WERI-Rb-1 (cell line): ENCODE data around the gene PFN4.
"Not testable (repeated sequence)": the region's sequence is repeated elsewhere in the genome, so short reads cannot be mapped to it uniquely, and the experiment has no call there.

ENCODE experiments used
- DNase-seq: peaks from one replicate; pipeline ENCODE4 v3.0.0-alpha.2; 2020
- H3K27ac ChIP-seq: fragments of 250-450 bp; sonication (Bioruptor Pico); 2 replicates; pipeline ENCODE4 v1.5.1; 2020; ENCODE audit warnings: mild to moderate bottlenecking, moderate library complexity
- H3K27me3 ChIP-seq: fragments of 250-450 bp; sonication (Bioruptor Pico); 2 replicates; pipeline ENCODE4 v1.5.1; 2021; ENCODE audit warnings: mild to moderate bottlenecking, low read depth, moderate library complexity; ENCODE audit not compliant: insufficient read depth, severe bottlenecking
- H3K36me3 ChIP-seq: fragments of 250-450 bp; sonication (Bioruptor Pico); 2 replicates; pipeline ENCODE4 v1.5.1; 2020; ENCODE audit warnings: mild to moderate bottlenecking, moderate library complexity
- H3K4me3 ChIP-seq: 2 replicates; pipeline ENCODE4 v1.5.1; 2011; ENCODE audit warnings: low read depth, mild to moderate bottlenecking, control low read depth, low read length
- H3K9me3 ChIP-seq: fragments of 250-450 bp; sonication (Bioruptor Pico); 2 replicates; pipeline ENCODE4 v1.5.1; 2021; ENCODE audit warnings: mild to moderate bottlenecking, moderate library complexity; ENCODE audit not compliant: severe bottlenecking
- CTCF ChIP-seq: IDR thresholded peaks from 2 replicates; pipeline ENCODE4 v1.5.1; 2011; ENCODE audit warnings: low read depth, mild to moderate bottlenecking, control low read depth, inconsistent platforms, low read length

The PFN4 gene

GRCh38 chr2:24111407-24111901 is 11.7 kb downstream of the PFN4 start:
- TF ChIP-seq CTCF, result no peak
- H3K9me3 ChIP-seq, result peaks cover 4% of the 10 kb centered on the region
- no peak overlapping the region for H3K4me3 ChIP-seq
- DNase-seq, result no peak
- H3K36me3 ChIP-seq, result no peaks in the 10 kb centered on the region
- H3K27ac ChIP-seq, result no peak overlapping the region
- no peaks in the 10 kb centered on the region for H3K27me3 ChIP-seq

GRCh38 chr2:24110660-24111303 is 12.4 kb downstream of the PFN4 start:
- DNase-seq, result no peak
- no peak overlapping the region for H3K4me3 ChIP-seq

GRCh38 chr2:24109431-24109830 is 13.7 kb downstream of the PFN4 start:
- not testable (repeated sequence) for H3K4me3 ChIP-seq, DNase-seq, H3K27ac ChIP-seq, H3K36me3 ChIP-seq, H3K9me3 ChIP-seq, H3K27me3 ChIP-seq

More at GRCh38 chr2:24110660-24111303, 12.4 kb downstream of the PFN4 start:
- no peak for TF ChIP-seq CTCF
- H3K27ac ChIP-seq, result no peak overlapping the region
- peaks cover 4% of the 10 kb centered on the region for H3K9me3 ChIP-seq
- H3K27me3 ChIP-seq, result no peaks in the 10 kb centered on the region
- no peaks in the 10 kb centered on the region for H3K36me3 ChIP-seq

GRCh38 chr2:24107336-24107735 is 15.8 kb downstream of the PFN4 start:
- H3K27ac ChIP-seq, result no peak overlapping the region
- no peak overlapping the region for H3K4me3 ChIP-seq
- no peaks in the 10 kb centered on the region for H3K27me3 ChIP-seq
- H3K9me3 ChIP-seq, result peaks cover 4% of the 10 kb centered on the region
- no peak for DNase-seq
- no peak for TF ChIP-seq CTCF
- no peaks in the 10 kb centered on the region for H3K36me3 ChIP-seq

- Histone ChIP-seq H3K27ac (no peak overlapping the region), H3K36me3 (no peaks in the 10 kb centered on the region), H3K9me3 (peaks cover 4% of the 10 kb centered on the region), H3K27me3 (no peaks in the 10 kb centered on the region), H3K4me3 (no peak overlapping the region)
- DNase-seq, result no peak
- TF ChIP-seq CTCF, result no peak
Observed at GRCh38 chr2:24106786-24107185, 16.3 kb downstream of the PFN4 start.

GRCh38 chr2:24105816-24106215 is 17.3 kb downstream of the PFN4 start:
- no peak for TF ChIP-seq CTCF
- H3K9me3 ChIP-seq, result peaks cover 4% of the 10 kb centered on the region

More at GRCh38 chr2:24105816-24106215, 17.3 kb downstream of the PFN4 start:
- Histone ChIP-seq H3K27me3 (no peaks in the 10 kb centered on the region), H3K4me3 (no peak overlapping the region), H3K36me3 (no peaks in the 10 kb centered on the region), H3K27ac (no peak overlapping the region)
- no peak for DNase-seq
